ENCODE results near the gene DCDC2C. TPM values are rescaled to one million over a fixed set of nuclear protein-coding genes. Genes with fewer than 3 reads are reported as not detected.
A peak's percentile ranks its signal among the peaks of the same experiment; 100 is the strongest.

The DCDC2C gene
- total and polyA plus RNA-seq, 2 donors: 0.21 to 0.38 TPM

DNA sequence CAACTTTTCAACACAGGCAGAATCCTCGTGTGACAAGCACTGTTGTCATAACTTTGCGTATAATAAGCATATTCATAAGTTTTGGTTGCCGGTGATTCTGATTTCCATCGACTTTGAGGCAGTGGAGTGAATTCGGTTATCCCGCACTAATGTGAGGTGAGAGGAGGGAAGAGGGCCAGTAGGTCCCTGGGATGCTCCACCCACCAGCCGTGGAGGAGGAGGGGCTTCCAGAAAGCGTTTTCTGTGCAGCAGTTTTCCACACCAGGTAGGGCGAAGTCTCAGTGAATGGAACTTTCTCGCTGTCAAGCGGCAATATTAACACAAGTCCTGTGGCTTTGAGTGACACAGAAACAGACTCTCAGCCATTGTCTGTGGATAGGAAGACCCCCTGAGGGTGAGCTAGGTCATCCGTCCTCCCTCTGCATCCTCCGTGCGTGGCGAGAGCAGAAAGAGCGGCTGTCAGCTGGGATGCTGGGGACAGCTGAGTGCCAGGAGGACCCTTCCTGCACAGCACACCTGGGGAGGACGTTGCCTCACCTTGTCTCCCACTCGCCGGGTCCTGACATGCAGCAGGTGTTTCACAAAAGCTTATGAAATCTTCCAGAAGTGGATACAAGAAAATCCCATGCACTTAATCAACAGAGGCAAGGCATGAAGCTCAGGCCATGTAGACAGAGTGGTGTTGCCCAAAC lies 67.5 kb downstream of the DCDC2C start:
- Histone ChIP-seq H3K4me1 (ENCODE audit: control insufficient read depth in 2 of 2, insufficient read depth in 2 of 2, low read length in 2 of 2) (no peaks in the 10 kb centered on the region), H3K4me3 (ENCODE audit: low read length in 2 of 2) (no peak overlapping the region), H3K36me3 (ENCODE audit: control insufficient read depth in 2 of 2, insufficient read depth in 2 of 2, low read length in 1 of 2) (no peaks in the 10 kb centered on the region), H3K9me3 (ENCODE audit: control insufficient read depth in 2 of 2, insufficient read depth in 1 of 2, low read length in 1 of 2) (peaks cover 0 to 3% of the 10 kb centered on the region in 2 donors), H3K27me3 (ENCODE audit: control insufficient read depth in 2 of 2, insufficient read depth in 1 of 2, low read length in 1 of 2) (no peaks in the 10 kb centered on the region), H3K27ac (ENCODE audit: low read depth in 1 of 2, low read length in 1 of 2) (no peak overlapping the region)
- WGBS: 94% methylated on average over 19 of the region's 19 CpGs
- no peak for DNase-seq (ENCODE audit: low read depth in 6 of 9, low spot score in 9 of 9)

DNA sequence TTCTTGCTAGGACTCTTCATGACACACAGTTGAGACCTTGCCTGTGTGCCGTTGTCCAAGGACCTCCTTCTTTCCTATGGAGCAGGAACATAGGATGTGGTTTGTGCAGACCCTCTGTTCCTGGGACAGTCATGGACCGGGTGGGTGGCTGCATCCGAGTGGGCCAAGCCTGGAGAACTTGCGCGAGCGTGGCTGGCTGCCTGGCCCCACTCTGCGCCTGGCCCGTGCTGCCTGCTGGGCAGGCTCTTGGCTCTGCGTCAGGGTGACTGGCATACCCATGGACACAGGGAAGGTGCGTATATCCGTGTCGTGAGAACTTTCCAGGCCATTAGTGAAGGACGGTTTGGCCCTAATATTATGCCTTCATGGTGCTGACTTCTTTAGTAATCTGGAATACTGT lies 68.2 kb downstream of the DCDC2C start:
- H3K4me1 ChIP-seq (ENCODE audit: control insufficient read depth in 2 of 2, insufficient read depth in 2 of 2, low read length in 2 of 2): no peaks in the 10 kb centered on the region
- 96% methylated on average over 13 of the region's 13 CpGs for WGBS
- H3K27me3 ChIP-seq (ENCODE audit: control insufficient read depth in 2 of 2, insufficient read depth in 1 of 2, low read length in 1 of 2): no peaks in the 10 kb centered on the region
- H3K9me3 ChIP-seq (ENCODE audit: control insufficient read depth in 2 of 2, insufficient read depth in 1 of 2, low read length in 1 of 2): peaks cover 0 to 3% of the 10 kb centered on the region in 2 donors
- no peak for DNase-seq (ENCODE audit: low read depth in 6 of 9, low spot score in 9 of 9)
- no peak overlapping the region for H3K4me3 ChIP-seq (ENCODE audit: low read length in 2 of 2)
- no peak overlapping the region for H3K27ac ChIP-seq (ENCODE audit: low read depth in 1 of 2, low read length in 1 of 2)
- no peaks in the 10 kb centered on the region for H3K36me3 ChIP-seq (ENCODE audit: control insufficient read depth in 2 of 2, insufficient read depth in 2 of 2, low read length in 1 of 2)

DNA sequence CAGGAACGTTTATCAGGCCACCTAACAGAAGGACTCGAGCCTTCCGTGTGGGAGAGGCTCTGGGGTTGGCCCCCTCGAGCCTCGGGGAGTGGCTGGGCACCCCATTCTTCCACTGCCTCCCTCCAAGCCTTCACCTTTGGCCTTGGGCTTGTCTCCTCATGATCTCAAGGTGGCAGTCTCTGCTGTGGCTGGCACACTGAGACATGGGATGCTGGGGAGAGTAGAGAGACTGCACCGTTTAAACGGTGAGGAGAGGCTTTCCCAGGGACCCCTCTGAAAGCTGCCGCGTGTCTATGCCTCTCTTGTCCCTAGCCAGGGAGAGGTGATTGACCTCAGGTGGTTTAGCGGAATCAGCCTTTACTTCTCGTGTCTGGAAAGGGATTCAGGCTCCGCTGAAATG lies 71.0 kb downstream of the DCDC2C start:
- Histone ChIP-seq H3K4me1 (ENCODE audit: control insufficient read depth in 2 of 2, insufficient read depth in 2 of 2, low read length in 2 of 2) (peaks cover 0 to 3% of the 10 kb centered on the region in 2 donors), H3K27ac (ENCODE audit: low read depth in 1 of 2, low read length in 1 of 2) (no peak overlapping the region)

DNA sequence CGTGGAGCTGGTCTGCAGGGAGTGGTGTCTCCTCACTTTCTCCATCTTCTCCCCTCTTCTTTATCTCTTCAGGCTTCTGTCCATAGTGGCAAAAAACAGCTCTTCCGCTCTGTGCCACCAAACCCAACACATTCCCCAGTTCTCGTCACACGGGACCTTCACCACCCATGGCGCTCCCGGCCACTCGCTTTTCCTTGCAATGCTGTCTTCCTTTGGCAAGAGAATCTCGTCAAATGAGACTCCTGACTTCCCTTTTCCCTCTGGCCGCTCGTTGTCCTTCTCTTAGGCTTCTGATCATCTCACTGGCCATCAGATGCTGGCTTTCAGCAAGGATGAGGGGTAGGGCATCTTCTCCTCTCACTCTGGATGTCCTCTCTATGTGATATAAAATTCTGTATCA lies 72.9 kb downstream of the DCDC2C start:
- Histone ChIP-seq H3K4me1 (ENCODE audit: control insufficient read depth in 2 of 2, insufficient read depth in 2 of 2, low read length in 2 of 2) (peaks cover 0 to 3% of the 10 kb centered on the region in 2 donors), H3K4me3 (ENCODE audit: low read length in 2 of 2) (no peak overlapping the region), H3K36me3 (ENCODE audit: control insufficient read depth in 2 of 2, insufficient read depth in 2 of 2, low read length in 1 of 2) (no peaks in the 10 kb centered on the region), H3K9me3 (ENCODE audit: control insufficient read depth in 2 of 2, insufficient read depth in 1 of 2, low read length in 1 of 2) (peaks cover 0 to 3% of the 10 kb centered on the region in 2 donors), H3K27ac (ENCODE audit: low read depth in 1 of 2, low read length in 1 of 2) (no peak overlapping the region), H3K27me3 (ENCODE audit: control insufficient read depth in 2 of 2, insufficient read depth in 1 of 2, low read length in 1 of 2) (no peaks in the 10 kb centered on the region)
- DNase-seq (ENCODE audit: low read depth in 6 of 9, low spot score in 9 of 9): no peak
- 94% methylated on average over 10 of the region's 10 CpGs for WGBS

More for the DNA sequence above, 71.0 kb downstream of the DCDC2C start:
- no peak for DNase-seq (ENCODE audit: low read depth in 6 of 9, low spot score in 9 of 9)
- Histone ChIP-seq H3K9me3 (ENCODE audit: control insufficient read depth in 2 of 2, insufficient read depth in 1 of 2, low read length in 1 of 2) (peaks cover 0 to 3% of the 10 kb centered on the region in 2 donors), H3K4me3 (ENCODE audit: low read length in 2 of 2) (no peak overlapping the region), H3K36me3 (ENCODE audit: control insufficient read depth in 2 of 2, insufficient read depth in 2 of 2, low read length in 1 of 2) (no peaks in the 10 kb centered on the region), H3K27me3 (ENCODE audit: control insufficient read depth in 2 of 2, insufficient read depth in 1 of 2, low read length in 1 of 2) (no peaks in the 10 kb centered on the region)
- 94% methylated on average over 12 of the region's 12 CpGs for WGBS

DNA sequence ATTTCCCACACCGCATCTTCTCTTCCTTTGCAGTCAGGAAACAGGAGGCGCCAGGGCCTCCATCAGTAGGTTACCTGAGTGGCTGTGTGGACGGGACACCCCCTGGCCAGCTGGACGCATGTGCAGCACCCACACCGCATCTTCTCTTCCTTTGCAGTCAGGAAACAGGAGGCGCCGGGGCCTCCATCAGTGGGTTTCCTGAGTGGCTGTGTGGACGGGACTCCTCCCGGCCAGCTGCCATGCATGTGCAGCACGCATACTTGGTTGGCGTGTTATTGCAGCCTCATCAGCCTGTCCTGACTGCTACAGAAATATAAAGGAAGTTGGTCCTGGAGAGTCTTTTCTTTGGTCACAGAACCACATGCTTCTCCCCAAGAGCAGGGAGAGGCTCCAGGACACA lies 74.6 kb downstream of the DCDC2C start:
- WGBS: 22% methylated on average over 11 of the region's 11 CpGs

DNA sequence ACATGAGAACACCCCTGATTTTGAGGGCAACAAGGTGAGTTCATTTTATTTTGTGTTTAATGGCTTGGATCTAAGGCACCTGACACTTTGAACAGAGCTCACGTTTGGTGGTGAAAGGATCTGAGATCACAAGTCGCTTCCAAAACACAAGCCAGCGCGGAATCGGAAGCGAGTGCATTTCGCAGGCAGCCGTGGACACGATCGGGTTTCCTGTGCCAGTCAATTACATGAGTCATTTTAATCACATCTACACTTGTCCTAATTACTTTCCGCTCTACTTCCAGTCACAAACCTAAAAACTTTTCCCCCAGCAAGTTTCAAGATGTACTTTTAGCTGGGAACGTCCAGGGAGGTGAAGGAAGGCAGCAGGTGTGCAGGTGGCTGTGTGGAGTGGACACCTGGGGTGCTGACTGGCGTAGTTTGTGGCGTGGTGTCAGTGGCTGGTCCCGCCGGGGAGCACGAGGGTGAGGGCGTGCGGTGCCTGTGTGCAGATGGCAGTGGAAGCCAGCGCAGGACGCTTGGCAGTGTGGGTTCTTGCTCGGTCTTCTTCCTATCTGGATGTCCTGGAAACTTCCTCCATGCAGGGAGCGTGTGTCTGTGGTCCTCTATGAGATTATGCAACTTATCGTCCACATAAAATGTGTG lies 75.6 kb downstream of the DCDC2C start:
- WGBS: 92% methylated on average over 24 of the region's 24 CpGs
- Histone ChIP-seq H3K4me1 (ENCODE audit: control insufficient read depth in 2 of 2, insufficient read depth in 2 of 2, low read length in 2 of 2) (peaks cover 0 to 3% of the 10 kb centered on the region in 2 donors), H3K4me3 (ENCODE audit: low read length in 2 of 2) (no peak overlapping the region), H3K9me3 (ENCODE audit: control insufficient read depth in 2 of 2, insufficient read depth in 1 of 2, low read length in 1 of 2) (peaks cover 0 to 3% of the 10 kb centered on the region in 2 donors), H3K27me3 (ENCODE audit: control insufficient read depth in 2 of 2, insufficient read depth in 1 of 2, low read length in 1 of 2) (no peaks in the 10 kb centered on the region), H3K27ac (ENCODE audit: low read depth in 1 of 2, low read length in 1 of 2) (no peak overlapping the region), H3K36me3 (ENCODE audit: control insufficient read depth in 2 of 2, insufficient read depth in 2 of 2, low read length in 1 of 2) (no peaks in the 10 kb centered on the region)
- no peak for DNase-seq (ENCODE audit: low read depth in 6 of 9, low spot score in 9 of 9)

More for the DNA sequence above, 74.6 kb downstream of the DCDC2C start:
- H3K4me1 ChIP-seq (ENCODE audit: control insufficient read depth in 2 of 2, insufficient read depth in 2 of 2, low read length in 2 of 2): peaks cover 0 to 3% of the 10 kb centered on the region in 2 donors
- H3K9me3 ChIP-seq (ENCODE audit: control insufficient read depth in 2 of 2, insufficient read depth in 1 of 2, low read length in 1 of 2): peaks cover 0 to 3% of the 10 kb centered on the region in 2 donors
- H3K27ac ChIP-seq (ENCODE audit: low read depth in 1 of 2, low read length in 1 of 2): no peak overlapping the region
- H3K36me3 ChIP-seq (ENCODE audit: control insufficient read depth in 2 of 2, insufficient read depth in 2 of 2, low read length in 1 of 2): no peaks in the 10 kb centered on the region
- DNase-seq (ENCODE audit: low read depth in 6 of 9, low spot score in 9 of 9): no peak
- H3K27me3 ChIP-seq (ENCODE audit: control insufficient read depth in 2 of 2, insufficient read depth in 1 of 2, low read length in 1 of 2): no peaks in the 10 kb centered on the region
- no peak overlapping the region for H3K4me3 ChIP-seq (ENCODE audit: low read length in 2 of 2)

DNA sequence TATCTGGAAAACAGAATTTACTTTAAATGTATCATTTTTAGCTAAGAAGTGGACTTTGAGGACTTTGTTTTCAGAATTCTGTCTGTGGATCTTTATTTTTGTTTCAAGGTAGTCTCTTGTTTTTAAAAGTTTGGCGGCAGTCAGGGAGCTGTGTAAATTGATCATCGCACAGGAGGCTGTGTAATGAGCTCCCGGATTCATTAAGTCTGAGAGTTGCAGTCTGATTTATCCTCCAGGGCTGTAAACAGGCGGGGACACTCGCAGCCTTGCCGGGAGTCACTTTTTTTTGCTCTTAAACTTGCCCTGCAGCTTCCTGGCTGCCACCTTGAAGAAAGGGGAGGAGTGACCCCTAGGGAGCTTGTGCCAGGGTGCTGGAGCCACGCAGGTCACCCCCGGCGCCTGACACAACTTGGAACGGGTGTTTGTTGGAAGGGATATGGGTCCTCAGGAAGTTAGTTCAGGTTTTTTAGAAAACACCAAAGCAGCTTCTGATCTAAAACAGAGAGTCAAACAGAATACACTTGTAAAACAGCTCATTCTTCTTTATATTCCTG lies 76.2 kb downstream of the DCDC2C start:
- 92% methylated on average over 10 of the region's 10 CpGs for WGBS
- peaks cover 0 to 3% of the 10 kb centered on the region in 2 donors for H3K4me1 ChIP-seq (ENCODE audit: control insufficient read depth in 2 of 2, insufficient read depth in 2 of 2, low read length in 2 of 2)
- DNase-seq (ENCODE audit: low read depth in 6 of 9, low spot score in 9 of 9): no peak
- no peaks in the 10 kb centered on the region for H3K27me3 ChIP-seq (ENCODE audit: control insufficient read depth in 2 of 2, insufficient read depth in 1 of 2, low read length in 1 of 2)
- no peak overlapping the region for H3K27ac ChIP-seq (ENCODE audit: low read depth in 1 of 2, low read length in 1 of 2)
- no peaks in the 10 kb centered on the region for H3K9me3 ChIP-seq (ENCODE audit: control insufficient read depth in 2 of 2, insufficient read depth in 1 of 2, low read length in 1 of 2)
- H3K4me3 ChIP-seq (ENCODE audit: low read length in 2 of 2): no peak overlapping the region
- H3K36me3 ChIP-seq (ENCODE audit: control insufficient read depth in 2 of 2, insufficient read depth in 2 of 2, low read length in 1 of 2): no peaks in the 10 kb centered on the region

DNA sequence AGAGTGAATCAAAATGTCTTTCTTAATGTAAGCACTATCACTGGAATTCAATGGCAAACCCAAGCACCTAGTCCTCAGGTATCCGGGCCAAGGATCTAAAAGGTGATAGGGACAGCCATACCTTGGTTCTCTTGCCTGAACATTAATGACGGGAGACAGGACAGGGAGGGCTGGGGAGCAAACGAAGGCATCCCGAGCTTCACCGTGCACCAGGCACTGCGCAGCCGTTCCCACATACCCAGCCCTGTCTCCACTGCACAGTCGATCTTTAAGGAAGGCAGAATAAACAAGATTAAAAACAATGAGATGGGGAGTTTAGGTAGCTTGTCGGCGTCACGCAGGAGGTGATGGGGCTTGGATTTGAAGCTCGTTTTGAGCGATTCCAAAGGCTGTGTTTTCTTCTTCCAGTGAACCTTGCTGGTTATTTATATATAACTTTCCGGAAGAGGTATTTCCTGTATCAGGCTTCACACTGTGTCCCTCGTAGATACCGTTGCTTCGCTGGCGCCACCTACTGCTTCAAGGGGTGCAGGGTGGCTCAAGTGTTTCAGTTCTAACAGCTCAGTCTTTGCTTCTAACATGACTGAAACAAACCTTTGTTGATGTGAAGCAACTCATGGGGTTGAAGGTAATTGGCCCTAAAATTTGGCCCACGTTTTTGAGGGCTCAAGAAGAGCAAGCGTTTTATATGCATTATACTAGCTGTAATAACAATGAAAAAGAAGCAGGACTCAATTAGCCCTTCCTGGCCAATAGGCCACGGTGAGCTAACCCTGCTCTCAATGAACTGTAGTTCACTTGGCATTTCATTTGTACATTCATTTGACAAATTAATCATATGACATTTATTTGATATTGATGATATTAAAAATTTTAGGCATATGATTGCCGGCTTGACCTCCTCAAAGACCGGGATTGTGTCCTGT lies 77.4 kb downstream of the DCDC2C start:
- no peaks in the 10 kb centered on the region for H3K36me3 ChIP-seq (ENCODE audit: control insufficient read depth in 2 of 2, insufficient read depth in 2 of 2, low read length in 1 of 2)
- H3K9me3 ChIP-seq (ENCODE audit: control insufficient read depth in 2 of 2, insufficient read depth in 1 of 2, low read length in 1 of 2): no peaks in the 10 kb centered on the region
- peak overlapping the region in 1 of 2 donors; percentile 8 for H3K4me3 ChIP-seq (ENCODE audit: low read length in 2 of 2)
- peak; percentile 30 to 83 (median 58) for DNase-seq (ENCODE audit: low read depth in 6 of 9, low spot score in 9 of 9)
- H3K27me3 ChIP-seq (ENCODE audit: control insufficient read depth in 2 of 2, insufficient read depth in 1 of 2, low read length in 1 of 2): no peaks in the 10 kb centered on the region
- H3K4me1 ChIP-seq (ENCODE audit: control insufficient read depth in 2 of 2, insufficient read depth in 2 of 2, low read length in 2 of 2): peaks cover 0 to 3% of the 10 kb centered on the region in 2 donors
- no peak overlapping the region for H3K27ac ChIP-seq (ENCODE audit: low read depth in 1 of 2, low read length in 1 of 2)
- WGBS: 33% methylated on average over 23 of the region's 23 CpGs

Data from thymus (tissue), 11 donors.